Erythroblast (primary cell): Measurements from ENCODE around the gene MKRN2.
"Not testable (repeated sequence)": the region's sequence is repeated elsewhere in the genome, so short reads cannot be mapped to it uniquely, and the experiment has no call there.

Experiments
- GATA1 ChIP-seq: IDR thresholded peaks from 2 replicates; pipeline ENCODE4 v1.6.1; 2011; ENCODE audit warnings: low read depth, mild to moderate bottlenecking, control low read depth, low read length, moderate library complexity
- POLR2A ChIP-seq: IDR thresholded peaks from 2 replicates; pipeline ENCODE4 v1.6.1; 2011; ENCODE audit warnings: mild to moderate bottlenecking, low read length

- TF ChIP-seq POLR2A, GATA1: not testable (repeated sequence)
Measured at GRCh38 chr3:12630843-12631242, 74.0 kb downstream of the MKRN2 start.
